A673 (cell line): Measurements from ENCODE around the gene SRMS.

Source experiments
- CTCF ChIP-seq: fragments of 300-800, 200-600 bp; sonication (generic); conservative IDR thresholded peaks from 2 replicates; pipeline ENCODE4 v1.5.1; 2017; ENCODE audit warnings: low read depth, mild to moderate bottlenecking, antibody characterized with exemption, low read length, moderate library complexity, mixed read lengths
- EZH2 ChIP-seq: fragments of 200-600 bp; sonication (generic); IDR thresholded peaks from 2 replicates; pipeline ENCODE4 v1.6.1; 2017; ENCODE audit warnings: borderline replicate concordance, low read depth, mild to moderate bottlenecking, mixed read lengths, antibody characterized with exemption, low read length; ENCODE audit not compliant: poor library complexity, severe bottlenecking

- TF ChIP-seq CTCF: no peak
- no peak for TF ChIP-seq EZH2
These were observed 41.1 kb upstream of the SRMS start for GRCh38 chr20:63588641-63589041.
